ENCODE data around the gene MSN.

The MSN gene

GRCh38 chrX:65772842-65773241, 105.4 kb downstream of the MSN start:
- TF ChIP-seq FOXP2 (optimal IDR thresholded peaks at IDR 0.05; ENCODE audit: borderline replicate concordance, extremely low read depth, extremely low read length, insufficient read depth) (no peak), TAF1 (IDR thresholded peaks at IDR 0.05; ENCODE audit: borderline replicate concordance, insufficient read depth, low read length) (no peak), SIN3A (IDR thresholded peaks at IDR 0.05; ENCODE audit: borderline replicate concordance, insufficient read depth, low read length) (no peak), POLR2AphosphoS5 (IDR thresholded peaks at IDR 0.05; ENCODE audit: low read depth, low read length) (no peak), REST (IDR thresholded peaks at IDR 0.05; ENCODE audit: insufficient read depth in 1 of 2, low read depth in 2 of 2, low read length in 2 of 2) (no peak)

- no peak for TF ChIP-seq FOXP2 (optimal IDR thresholded peaks at IDR 0.05; ENCODE audit: borderline replicate concordance, extremely low read depth, extremely low read length, insufficient read depth)
- TF ChIP-seq POLR2AphosphoS5 (IDR thresholded peaks at IDR 0.05; ENCODE audit: low read depth, low read length), result no peak
- no peak for TF ChIP-seq TAF1 (IDR thresholded peaks at IDR 0.05; ENCODE audit: borderline replicate concordance, insufficient read depth, low read length)
- no peak for TF ChIP-seq SIN3A (IDR thresholded peaks at IDR 0.05; ENCODE audit: borderline replicate concordance, insufficient read depth, low read length)
Measured at GRCh38 chrX:65781845-65782244, 114.4 kb downstream of the MSN start.

DNA sequence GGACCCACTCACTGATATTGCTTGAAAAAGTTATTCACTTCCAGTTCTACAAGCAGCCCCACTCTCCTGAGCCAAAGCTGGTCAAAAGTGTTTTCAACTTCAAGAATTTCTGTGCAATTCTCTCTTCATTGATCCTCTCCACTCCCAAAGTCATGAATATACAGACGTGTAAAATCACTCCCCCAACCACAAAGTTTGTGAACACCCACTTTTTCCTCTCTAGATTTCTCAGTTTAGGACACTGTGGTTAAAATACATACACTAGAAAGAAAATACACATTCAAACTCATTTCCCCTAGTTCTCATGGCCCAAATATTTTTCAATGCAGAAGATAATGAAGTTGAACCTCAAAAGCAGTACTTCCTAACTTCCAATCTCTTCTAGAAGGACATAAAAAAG, 116.3 kb downstream of the MSN start:
- TF ChIP-seq REST (IDR thresholded peaks at IDR 0.05; ENCODE audit: insufficient read depth in 1 of 2, low read depth in 2 of 2, low read length in 2 of 2), result no peak
- TF ChIP-seq FOXP2 (optimal IDR thresholded peaks at IDR 0.05; ENCODE audit: borderline replicate concordance, extremely low read depth, extremely low read length, insufficient read depth), result no peak
- TF ChIP-seq TAF1 (IDR thresholded peaks at IDR 0.05; ENCODE audit: borderline replicate concordance, insufficient read depth, low read length), result no peak
- no peak for TF ChIP-seq SIN3A (IDR thresholded peaks at IDR 0.05; ENCODE audit: borderline replicate concordance, insufficient read depth, low read length)
- no peak for TF ChIP-seq POLR2AphosphoS5 (IDR thresholded peaks at IDR 0.05; ENCODE audit: low read depth, low read length)

All from PFSK-1 (cell line).